Lung (tissue), 4 donors: ENCODE measurements around the gene EOLA1. TPM values are rescaled to one million over a fixed set of nuclear protein-coding genes. Genes with fewer than 3 reads are reported as not detected.

Source experiments
- polyA plus RNA-seq, 2 donors: library from polyadenylated mRNA; stranded (reverse); fragments of 200-250 nt; gene quantifications; one replicate each; pipeline ENCODE4 v1.2.1, GENCODE V29; 2013
- total RNA-seq, 2 donors: library from RNA; depleted of rRNA in 1 of 2; stranded (reverse); fragments of >200 nt in 1 of 2; gene quantifications; one replicate each; pipeline ENCODE4 v1.2.1, GENCODE V29; 2014 to 2021
- donor health status: Bipolar disorder and iron deficiency.
- donor health status: healthy.
- donor health status: DM: yes; HTN: yes; CAD: no.

Gene EOLA1
- total and polyA plus RNA-seq, 4 donors = 11.5 to 19.9 (median 18.5) TPM

Other genes starting within 250 kb of the EOLA1 start
- gene IDS, start 35.7 kb upstream of the EOLA1 start, total RNA-seq = 100 to 1,000 TPM in 1 of 2 donors, 10 to 100 TPM in 1; 39.8 to 100 TPM
- gene IDS, start 35.7 kb upstream of the EOLA1 start, polyA plus RNA-seq = 10 to 100 TPM; 32.0 to 58.6 TPM
- gene HSFX3, start 8.9 kb downstream of the EOLA1 start, total RNA-seq = not detected
- not detected for gene HSFX3, start 8.9 kb downstream of the EOLA1 start, polyA plus RNA-seq
- gene MAGEA9B, start 46.4 kb downstream of the EOLA1 start, total RNA-seq = not detected
- not detected for gene MAGEA9B, start 46.4 kb downstream of the EOLA1 start, polyA plus RNA-seq
- gene HSFX2, start 54.3 kb downstream of the EOLA1 start, total RNA-seq = under 1 TPM in 1 of 2 donors, not detected in 1; 0.31 TPM
- gene HSFX2, start 54.3 kb downstream of the EOLA1 start, polyA plus RNA-seq = under 1 TPM; 0.41 to 0.61 TPM
- gene TMEM185A, start 90.8 kb downstream of the EOLA1 start, total RNA-seq = 10 to 100 TPM; 16.6 to 23.8 TPM
- gene TMEM185A, start 90.8 kb downstream of the EOLA1 start, polyA plus RNA-seq = 10 to 100 TPM in 1 of 2 donors, 1 to 10 TPM in 1; 8.7 to 11.3 TPM
- gene MAGEA11, start 171.0 kb downstream of the EOLA1 start, total RNA-seq = not detected
- not detected for gene MAGEA11, start 171.0 kb downstream of the EOLA1 start, polyA plus RNA-seq
- 1 to 10 TPM in 1 of 2 donors, under 1 TPM in 1; 0.97 to 1.6 TPM for gene HSFX1, start 233.1 kb downstream of the EOLA1 start, total RNA-seq
- gene HSFX1, start 233.1 kb downstream of the EOLA1 start, polyA plus RNA-seq = under 1 TPM; 0.26 to 0.51 TPM
- gene MAGEA9, start 240.9 kb downstream of the EOLA1 start, total RNA-seq = not detected
- gene MAGEA9, start 240.9 kb downstream of the EOLA1 start, polyA plus RNA-seq = not detected